Neutrophil (primary cell): ENCODE measurements around the gene CLIP4.

ENCODE experiments used
- H3K27ac ChIP-seq: fragments of 200-600 bp; sonication (generic); 2 replicates; pipeline ENCODE4 v1.5.1; 2016; ENCODE audit warnings: mild to moderate bottlenecking, moderate library complexity
- H3K27me3 ChIP-seq: fragments of 200-600 bp; sonication (generic); 2 replicates; pipeline ENCODE4 v1.6.0; 2016; ENCODE audit warnings: mild to moderate bottlenecking
- H3K36me3 ChIP-seq: fragments of 200-600 bp; sonication (generic); 2 replicates; pipeline ENCODE4 v1.5.1; 2017
- H3K4me1 ChIP-seq, 2 experiments: fragments of 200-600 bp in 1 of 2; sonication (generic) in 1 of 2; 1 replicate in 1 of 2; 2 replicates in 1 of 2; pipeline versions ENCODE4 v1.5.1 to v1.6.1; 2013 to 2016; ENCODE audit warnings: low read depth in 1 of 2, low read length in 1 of 2, mild to moderate bottlenecking in 1 of 2, moderate library complexity in 1 of 2; ENCODE audit not compliant: control insufficient read depth in 1 of 2, insufficient read depth in 1 of 2
- H3K4me3 ChIP-seq, 2 experiments: fragments of 200-600 bp in 1 of 2; sonication (generic) in 1 of 2; 1 replicate in 1 of 2; 2 replicates in 1 of 2; pipeline ENCODE4 v1.5.1; 2013 to 2016; ENCODE audit warnings: low read depth in 1 of 2, low read length in 1 of 2, mild to moderate bottlenecking in 1 of 2, moderate library complexity in 1 of 2
- H3K9me3 ChIP-seq: fragments of 200-600 bp; sonication (generic); 2 replicates; pipeline ENCODE4 v1.5.1; 2016
- TF ChIP-seq, protein P1 (sequence below): fragments of 200-600 bp; sonication (generic); IDR thresholded peaks from 2 replicates; pipeline ENCODE4 v1.5.1; 2016; ENCODE audit warnings: antibody characterized with exemption

The CLIP4 gene

DNA sequence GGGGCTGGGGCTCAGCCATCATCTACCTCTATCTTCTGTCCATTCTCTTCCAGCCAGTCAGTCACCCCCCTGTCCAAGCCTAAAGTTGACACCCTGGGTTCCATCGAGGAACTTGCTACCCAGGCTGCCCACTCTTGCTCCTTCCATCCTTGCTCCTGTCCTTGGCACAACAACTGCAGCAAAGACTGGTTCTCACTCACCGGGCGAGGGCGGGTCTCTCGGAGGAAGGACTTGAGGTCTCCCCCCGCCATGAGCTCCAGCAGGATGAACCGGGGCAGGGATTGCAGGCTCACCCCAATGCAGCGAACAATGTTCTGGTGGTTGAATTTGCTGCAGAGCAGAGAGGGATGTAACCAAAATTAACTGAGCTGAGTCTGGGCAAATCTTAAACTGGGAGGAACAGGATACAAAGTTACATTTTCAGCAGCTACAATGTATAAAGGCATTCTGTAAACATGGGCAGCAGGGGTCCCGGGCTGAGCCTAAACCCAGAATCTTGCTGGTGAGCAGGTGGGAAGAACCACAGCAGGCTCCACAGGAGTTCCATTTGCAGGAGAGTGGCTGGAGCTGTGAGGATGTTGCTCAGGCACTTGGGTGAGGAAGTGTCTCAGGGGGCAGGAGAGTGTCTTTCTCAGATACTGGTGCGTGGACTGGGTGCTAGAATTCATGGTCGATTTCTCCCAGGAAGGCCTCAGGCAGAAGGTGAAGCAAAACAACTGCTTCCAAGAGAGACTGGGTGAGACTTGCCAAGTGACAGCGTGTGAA is 105.5 kb downstream of the CLIP4 start:
- Histone ChIP-seq H3K27ac (no peak overlapping the region), H3K36me3 (no peaks in the 10 kb centered on the region), H3K4me1 (no peaks in the 10 kb centered on the region), H3K27me3 (peaks cover 39% of the 10 kb centered on the region), H3K4me3 (no peak overlapping the region), H3K9me3 (no peaks in the 10 kb centered on the region)
- TF ChIP-seq, protein P1, sequence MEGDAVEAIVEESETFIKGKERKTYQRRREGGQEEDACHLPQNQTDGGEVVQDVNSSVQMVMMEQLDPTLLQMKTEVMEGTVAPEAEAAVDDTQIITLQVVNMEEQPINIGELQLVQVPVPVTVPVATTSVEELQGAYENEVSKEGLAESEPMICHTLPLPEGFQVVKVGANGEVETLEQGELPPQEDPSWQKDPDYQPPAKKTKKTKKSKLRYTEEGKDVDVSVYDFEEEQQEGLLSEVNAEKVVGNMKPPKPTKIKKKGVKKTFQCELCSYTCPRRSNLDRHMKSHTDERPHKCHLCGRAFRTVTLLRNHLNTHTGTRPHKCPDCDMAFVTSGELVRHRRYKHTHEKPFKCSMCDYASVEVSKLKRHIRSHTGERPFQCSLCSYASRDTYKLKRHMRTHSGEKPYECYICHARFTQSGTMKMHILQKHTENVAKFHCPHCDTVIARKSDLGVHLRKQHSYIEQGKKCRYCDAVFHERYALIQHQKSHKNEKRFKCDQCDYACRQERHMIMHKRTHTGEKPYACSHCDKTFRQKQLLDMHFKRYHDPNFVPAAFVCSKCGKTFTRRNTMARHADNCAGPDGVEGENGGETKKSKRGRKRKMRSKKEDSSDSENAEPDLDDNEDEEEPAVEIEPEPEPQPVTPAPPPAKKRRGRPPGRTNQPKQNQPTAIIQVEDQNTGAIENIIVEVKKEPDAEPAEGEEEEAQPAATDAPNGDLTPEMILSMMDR: no peak

DNA sequence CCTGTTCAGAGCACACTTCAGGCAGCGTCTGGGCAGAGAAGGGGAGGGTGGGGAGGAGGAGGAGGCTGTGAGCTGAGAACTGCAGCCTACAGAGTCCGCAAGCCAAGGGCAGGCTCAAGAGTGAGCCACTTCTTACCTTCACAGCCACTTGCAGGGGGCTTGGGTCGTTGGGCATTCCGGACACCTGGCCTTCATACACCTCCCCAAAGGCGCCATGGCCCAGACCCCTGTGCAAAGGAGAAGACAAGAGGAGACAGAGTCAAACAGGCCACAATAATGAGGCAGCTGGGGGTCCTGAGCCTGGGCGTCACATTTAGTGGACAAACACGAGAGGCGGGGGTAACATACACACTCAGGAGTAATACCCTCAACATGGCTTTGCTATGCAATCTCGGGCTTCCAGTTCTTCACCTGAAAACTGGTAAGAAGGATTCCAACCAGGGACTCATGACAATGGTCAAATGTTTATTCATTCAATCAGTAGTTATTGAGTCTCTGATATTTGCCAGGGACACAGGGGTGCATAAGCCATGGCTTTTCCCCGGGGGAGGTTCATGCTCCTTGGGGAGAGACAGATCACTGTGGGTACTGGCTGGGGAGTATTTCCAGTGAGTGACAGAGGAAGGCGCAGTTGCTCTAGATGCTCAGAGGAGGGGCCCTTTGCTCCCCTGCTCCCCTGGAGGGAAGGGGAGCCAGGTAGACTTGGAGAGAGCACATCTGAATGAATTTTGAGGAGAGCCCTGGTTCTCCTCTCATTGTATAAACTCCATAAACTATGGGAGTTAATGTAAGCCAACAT is 107.4 kb downstream of the CLIP4 start:
- Histone ChIP-seq H3K9me3 (no peaks in the 10 kb centered on the region), H3K4me3 (no peak overlapping the region), H3K27me3 (peaks cover 43% of the 10 kb centered on the region), H3K27ac (no peak overlapping the region), H3K36me3 (no peaks in the 10 kb centered on the region), H3K4me1 (no peaks in the 10 kb centered on the region)
- TF ChIP-seq, protein P1: no peak

DNA sequence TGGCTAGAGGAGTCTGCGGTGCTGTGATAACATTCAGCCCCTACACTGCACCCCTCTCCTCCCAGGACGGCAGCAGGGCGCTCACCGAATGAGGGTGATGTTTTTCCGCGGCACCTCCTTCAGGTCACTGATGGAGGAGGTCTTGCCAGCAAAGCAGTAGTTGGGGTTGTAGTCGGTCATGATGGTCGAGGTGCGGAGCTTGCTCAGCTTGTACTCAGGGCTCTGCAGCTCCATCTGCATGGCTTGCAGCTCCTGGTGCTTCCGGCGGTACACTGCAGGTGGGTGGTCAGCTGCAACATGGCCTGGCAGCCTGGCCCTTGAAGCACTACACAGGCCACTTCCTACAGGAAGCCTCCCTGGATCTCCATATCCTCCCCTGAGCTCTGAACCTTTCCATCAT is 108.0 kb downstream of the CLIP4 start:
- Histone ChIP-seq H3K4me3 (no peak overlapping the region), H3K36me3 (no peaks in the 10 kb centered on the region), H3K4me1 (no peaks in the 10 kb centered on the region), H3K27ac (no peak overlapping the region), H3K9me3 (no peaks in the 10 kb centered on the region), H3K27me3 (peaks cover 47% of the 10 kb centered on the region)
- TF ChIP-seq, protein P1: no peak

DNA sequence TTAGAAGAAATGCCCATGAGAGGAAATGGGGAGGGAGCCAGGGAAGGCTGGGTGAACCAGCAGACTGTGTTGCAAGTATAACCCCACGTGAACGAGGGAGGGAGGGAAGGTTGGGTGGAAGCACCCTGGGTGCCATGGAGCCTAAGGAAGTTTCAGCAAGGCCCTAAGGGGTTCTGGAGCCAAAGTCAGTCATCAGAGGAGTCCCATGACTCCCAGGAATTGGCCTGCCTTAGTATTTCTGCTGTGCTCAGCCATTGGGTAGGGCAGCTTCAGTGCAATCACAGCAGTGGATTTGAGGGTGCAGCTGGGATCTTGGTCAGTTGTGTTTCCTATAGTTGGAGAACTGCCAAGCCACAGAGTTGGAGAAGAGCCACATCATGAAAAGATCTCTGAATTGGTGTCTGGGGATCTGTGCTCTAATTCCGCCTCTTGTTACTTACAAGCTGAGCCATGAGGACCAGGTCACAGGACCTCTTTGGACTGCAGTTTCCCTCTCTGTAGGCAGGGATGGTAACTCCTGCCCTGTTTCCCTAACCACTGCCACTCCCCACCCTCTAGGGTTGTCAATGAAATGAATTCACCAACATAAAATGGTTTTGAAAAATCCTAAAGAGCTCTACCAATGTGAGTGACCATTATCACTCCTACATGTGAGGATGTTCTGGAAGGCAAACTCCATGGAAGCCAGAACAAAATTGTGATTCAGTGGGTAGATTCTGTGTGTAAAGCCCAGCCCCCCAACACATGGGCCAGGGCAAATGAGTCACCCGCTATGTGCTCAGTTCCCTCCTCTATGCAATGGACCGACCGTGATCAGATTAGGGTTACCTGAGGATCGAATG is 108.9 kb downstream of the CLIP4 start:
- no peaks in the 10 kb centered on the region for H3K9me3 ChIP-seq
- H3K27me3 ChIP-seq: peaks cover 40% of the 10 kb centered on the region
- H3K36me3 ChIP-seq: no peaks in the 10 kb centered on the region
- H3K4me1 ChIP-seq: no peaks in the 10 kb centered on the region
- no peak overlapping the region for H3K27ac ChIP-seq
- H3K4me3 ChIP-seq: no peak overlapping the region
- TF ChIP-seq, protein P1: no peak

DNA sequence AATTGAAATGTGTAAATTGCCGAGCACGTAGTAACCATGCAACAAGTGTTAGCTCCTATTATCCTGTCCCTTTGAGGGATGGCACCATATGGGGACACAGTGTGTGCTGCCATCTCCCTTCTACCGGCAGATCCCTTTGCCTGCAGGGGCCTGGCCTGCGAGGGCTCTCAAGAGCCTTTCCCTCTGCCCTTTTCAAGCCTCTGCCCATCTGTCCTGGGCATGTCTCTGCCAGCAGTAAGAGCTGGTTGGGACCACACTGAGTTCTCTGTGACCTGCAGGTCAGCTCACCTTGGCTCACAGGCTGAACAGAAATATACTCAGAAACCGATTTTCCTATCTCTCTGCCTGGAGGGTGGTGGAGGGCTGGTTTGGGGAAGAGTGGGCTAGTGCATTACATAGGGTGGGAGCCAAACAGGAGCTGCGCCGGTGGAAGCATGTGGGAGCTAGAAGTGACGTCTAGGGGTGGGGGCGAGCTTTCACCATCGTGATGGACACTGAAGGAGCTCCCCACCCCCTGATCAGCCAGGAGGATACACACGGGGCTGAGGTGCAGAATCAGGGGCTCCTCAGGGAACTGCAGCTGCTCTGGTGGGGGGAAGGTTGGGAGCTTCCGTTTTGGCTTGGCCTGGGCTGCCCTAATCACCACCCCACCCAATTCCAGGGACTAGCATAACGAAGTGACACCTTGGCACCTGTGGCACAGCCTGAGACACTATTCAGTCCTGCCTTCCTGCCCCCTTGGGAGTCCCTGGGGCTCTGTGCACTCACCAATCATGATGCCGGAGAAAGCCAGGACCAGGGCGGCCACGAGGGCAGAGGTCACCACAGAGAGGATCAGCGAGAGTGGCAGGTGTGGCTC is 109.7 kb downstream of the CLIP4 start:
- H3K27me3 ChIP-seq: peaks cover 37% of the 10 kb centered on the region
- H3K36me3 ChIP-seq: no peaks in the 10 kb centered on the region
- no peak overlapping the region for H3K27ac ChIP-seq
- no peak overlapping the region for H3K4me3 ChIP-seq
- H3K9me3 ChIP-seq: no peaks in the 10 kb centered on the region
- H3K4me1 ChIP-seq: no peaks in the 10 kb centered on the region
- TF ChIP-seq, protein P1: no peak
